T-helper 1 cell treated with Interleukin-12 subunit alpha and Interleukin-12 subunit beta and Interleukin-4 antibody, amounts not matched to agents 30 μg/mL and 1 μg/mL, for 36 hours (primary cell): ENCODE data around the gene MON2.

Source experiments
- H3K27ac Mint-ChIP-seq: one replicate; pipeline ENCODE4 v1.8.0; 2021; ENCODE audit warnings: mild to moderate bottlenecking, mixed read lengths
- H3K27me3 Mint-ChIP-seq: one replicate; pipeline ENCODE4 v1.8.0; 2021; ENCODE audit warnings: low read depth, mixed read lengths
- H3K36me3 Mint-ChIP-seq: one replicate; pipeline ENCODE4 v1.8.0; 2021; ENCODE audit warnings: low read depth, mixed read lengths
- H3K4me1 Mint-ChIP-seq: one replicate; pipeline ENCODE4 v1.8.0; 2021; ENCODE audit warnings: low read depth, mixed read lengths
- H3K4me3 Mint-ChIP-seq: one replicate; pipeline ENCODE4 v1.8.0; 2021; ENCODE audit warnings: mild to moderate bottlenecking, moderate library complexity, mixed read lengths
- H3K9me3 Mint-ChIP-seq: one replicate; pipeline ENCODE4 v1.8.0; 2021; ENCODE audit warnings: mixed read lengths

Gene MON2

GRCh38 chr12:62629971-62630739, 163.5 kb downstream of the MON2 start:
- no peak overlapping the region for H3K4me3 Mint-ChIP-seq
- H3K27me3 Mint-ChIP-seq = peaks cover 81% of the 10 kb centered on the region
- no peaks in the 10 kb centered on the region for H3K36me3 Mint-ChIP-seq
- H3K9me3 Mint-ChIP-seq = no peaks in the 10 kb centered on the region
- no peak overlapping the region for H3K27ac Mint-ChIP-seq
- peaks cover 6% of the 10 kb centered on the region for H3K4me1 Mint-ChIP-seq

GRCh38 chr12:62631471-62632410, 165.1 kb downstream of the MON2 start:
- Mint-ChIP-seq H3K4me1 (peaks cover 6% of the 10 kb centered on the region), H3K9me3 (no peaks in the 10 kb centered on the region), H3K4me3 (peak overlapping the region; percentile 66), H3K27ac (no peak overlapping the region), H3K36me3 (no peaks in the 10 kb centered on the region), H3K27me3 (peaks cover 88% of the 10 kb centered on the region)

- peaks cover 80% of the 10 kb centered on the region for H3K27me3 Mint-ChIP-seq
- no peak overlapping the region for H3K27ac Mint-ChIP-seq
- peaks cover 6% of the 10 kb centered on the region for H3K4me1 Mint-ChIP-seq
- no peaks in the 10 kb centered on the region for H3K36me3 Mint-ChIP-seq
- no peaks in the 10 kb centered on the region for H3K9me3 Mint-ChIP-seq
- H3K4me3 Mint-ChIP-seq = peak overlapping the region; percentile 66
Measured at GRCh38 chr12:62632411-62632918, 165.8 kb downstream of the MON2 start.

GRCh38 chr12:62635649-62636048, 169.0 kb downstream of the MON2 start:
- H3K4me3 Mint-ChIP-seq = no peak overlapping the region

GRCh38 chr12:62637679-62638078, 171.1 kb downstream of the MON2 start:
- peaks cover 15% of the 10 kb centered on the region for H3K4me1 Mint-ChIP-seq
- H3K4me3 Mint-ChIP-seq = no peak overlapping the region
- H3K27me3 Mint-ChIP-seq = peaks cover 32% of the 10 kb centered on the region
- H3K27ac Mint-ChIP-seq = no peak overlapping the region
- no peaks in the 10 kb centered on the region for H3K36me3 Mint-ChIP-seq
- H3K9me3 Mint-ChIP-seq = no peaks in the 10 kb centered on the region

More at GRCh38 chr12:62635649-62636048, 169.0 kb downstream of the MON2 start:
- H3K27ac Mint-ChIP-seq = no peak overlapping the region
- H3K4me1 Mint-ChIP-seq = peaks cover 3% of the 10 kb centered on the region
- peaks cover 53% of the 10 kb centered on the region for H3K27me3 Mint-ChIP-seq
- no peaks in the 10 kb centered on the region for H3K36me3 Mint-ChIP-seq
- no peaks in the 10 kb centered on the region for H3K9me3 Mint-ChIP-seq

- Mint-ChIP-seq H3K27me3 (peaks cover 9% of the 10 kb centered on the region), H3K9me3 (no peaks in the 10 kb centered on the region), H3K36me3 (no peaks in the 10 kb centered on the region), H3K4me3 (peak overlapping the region; percentile 2), H3K4me1 (peaks cover 15% of the 10 kb centered on the region), H3K27ac (peak overlapping the region; percentile 61)
Measured at GRCh38 chr12:62640910-62641448, 174.4 kb downstream of the MON2 start.

- H3K27me3 Mint-ChIP-seq = peaks cover 9% of the 10 kb centered on the region
- H3K36me3 Mint-ChIP-seq = no peaks in the 10 kb centered on the region
- no peaks in the 10 kb centered on the region for H3K9me3 Mint-ChIP-seq
- H3K4me1 Mint-ChIP-seq = peaks cover 15% of the 10 kb centered on the region
- no peak overlapping the region for H3K4me3 Mint-ChIP-seq
- H3K27ac Mint-ChIP-seq = no peak overlapping the region
Measured at GRCh38 chr12:62642486-62642885, 175.9 kb downstream of the MON2 start.

GRCh38 chr12:62643486-62643885, 176.9 kb downstream of the MON2 start:
- H3K9me3 Mint-ChIP-seq = no peaks in the 10 kb centered on the region
- H3K36me3 Mint-ChIP-seq = no peaks in the 10 kb centered on the region
- no peak overlapping the region for H3K4me3 Mint-ChIP-seq
- H3K27ac Mint-ChIP-seq = no peak overlapping the region
- H3K4me1 Mint-ChIP-seq = peaks cover 15% of the 10 kb centered on the region
- peaks cover 12% of the 10 kb centered on the region for H3K27me3 Mint-ChIP-seq

- Mint-ChIP-seq H3K27ac (no peak overlapping the region), H3K4me1 (peaks cover 6% of the 10 kb centered on the region), H3K27me3 (peaks cover 15% of the 10 kb centered on the region), H3K36me3 (no peaks in the 10 kb centered on the region), H3K9me3 (no peaks in the 10 kb centered on the region), H3K4me3 (no peak overlapping the region)
Measured at GRCh38 chr12:62646566-62646965, 179.9 kb downstream of the MON2 start.

- Mint-ChIP-seq H3K27me3 (peaks cover 18% of the 10 kb centered on the region), H3K4me1 (no peaks in the 10 kb centered on the region), H3K36me3 (no peaks in the 10 kb centered on the region), H3K9me3 (no peaks in the 10 kb centered on the region), H3K4me3 (no peak overlapping the region), H3K27ac (no peak overlapping the region)
Measured at GRCh38 chr12:62647586-62647985, 181.0 kb downstream of the MON2 start.

GRCh38 chr12:62649412-62650138, 182.9 kb downstream of the MON2 start:
- Mint-ChIP-seq H3K27me3 (peaks cover 25% of the 10 kb centered on the region), H3K4me1 (peaks cover 4% of the 10 kb centered on the region), H3K9me3 (no peaks in the 10 kb centered on the region), H3K4me3 (no peak overlapping the region), H3K27ac (no peak overlapping the region), H3K36me3 (no peaks in the 10 kb centered on the region)
